ENCODE results near the gene LINC01488.

LINC01488 gene

GRCh38 chr11:69463995-69464960 lies 17.2 kb upstream of the LINC01488 start:
- no peak for DNase-seq (ENCODE audit: low read depth in 2 of 2)

- DNase-seq (ENCODE audit: low read depth in 2 of 2): no peak
These were observed 16.0 kb upstream of the LINC01488 start for GRCh38 chr11:69465236-69466000.

GRCh38 chr11:69466039-69466438 lies 15.4 kb upstream of the LINC01488 start:
- DNase-seq (ENCODE audit: low read depth in 2 of 2): no peak

- no peak for DNase-seq (ENCODE audit: low read depth in 2 of 2)
These were observed 14.3 kb upstream of the LINC01488 start for GRCh38 chr11:69467196-69467595.

GRCh38 chr11:69467646-69468045 lies 13.8 kb upstream of the LINC01488 start:
- DNase-seq (ENCODE audit: low read depth in 2 of 2): no peak

DNA sequence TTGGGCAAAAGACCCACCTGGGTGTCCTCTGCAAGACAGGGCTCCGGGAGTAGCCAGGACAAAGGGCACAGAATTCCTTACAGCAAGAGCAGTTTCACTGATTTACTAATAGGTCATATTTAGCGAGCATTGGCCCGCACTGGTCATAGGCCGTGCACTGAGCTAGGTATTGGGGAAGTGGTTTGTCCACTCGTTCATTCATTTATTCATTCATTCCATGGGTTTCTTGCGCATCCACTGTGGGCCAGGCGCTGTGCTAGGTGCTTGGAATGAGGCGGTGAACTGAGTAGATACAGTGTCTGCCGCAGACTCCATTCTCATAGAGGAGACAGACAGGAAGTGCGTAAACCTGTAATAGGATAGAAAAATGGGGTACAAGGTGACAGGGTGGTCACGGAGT lies 13.2 kb upstream of the LINC01488 start:
- DNase-seq (ENCODE audit: low read depth in 2 of 2): no peak

GRCh38 chr11:69468911-69469885 lies 12.3 kb upstream of the LINC01488 start:
- DNase-seq (ENCODE audit: low read depth in 2 of 2): no peak

DNA sequence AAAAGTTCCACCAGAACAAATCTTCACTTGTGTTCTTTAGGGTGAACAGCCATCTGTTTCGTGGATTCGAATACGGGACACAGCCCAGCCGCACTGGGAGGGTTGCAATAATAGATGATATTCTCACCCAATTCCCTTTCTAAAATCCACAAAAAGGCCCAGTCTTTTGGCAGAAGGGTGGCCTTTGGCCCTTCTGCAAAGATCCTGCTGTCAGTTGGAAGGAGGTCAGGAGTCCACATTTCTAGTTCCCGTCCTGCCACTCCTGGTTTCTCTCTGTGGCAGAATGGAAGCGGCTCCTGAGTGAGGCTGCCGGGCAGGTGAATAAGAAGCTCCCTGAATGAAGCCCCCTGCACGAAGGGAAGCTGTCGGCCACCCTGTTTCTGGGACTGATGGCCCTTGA lies 11.2 kb upstream of the LINC01488 start:
- no peak for DNase-seq (ENCODE audit: low read depth in 2 of 2)

DNA sequence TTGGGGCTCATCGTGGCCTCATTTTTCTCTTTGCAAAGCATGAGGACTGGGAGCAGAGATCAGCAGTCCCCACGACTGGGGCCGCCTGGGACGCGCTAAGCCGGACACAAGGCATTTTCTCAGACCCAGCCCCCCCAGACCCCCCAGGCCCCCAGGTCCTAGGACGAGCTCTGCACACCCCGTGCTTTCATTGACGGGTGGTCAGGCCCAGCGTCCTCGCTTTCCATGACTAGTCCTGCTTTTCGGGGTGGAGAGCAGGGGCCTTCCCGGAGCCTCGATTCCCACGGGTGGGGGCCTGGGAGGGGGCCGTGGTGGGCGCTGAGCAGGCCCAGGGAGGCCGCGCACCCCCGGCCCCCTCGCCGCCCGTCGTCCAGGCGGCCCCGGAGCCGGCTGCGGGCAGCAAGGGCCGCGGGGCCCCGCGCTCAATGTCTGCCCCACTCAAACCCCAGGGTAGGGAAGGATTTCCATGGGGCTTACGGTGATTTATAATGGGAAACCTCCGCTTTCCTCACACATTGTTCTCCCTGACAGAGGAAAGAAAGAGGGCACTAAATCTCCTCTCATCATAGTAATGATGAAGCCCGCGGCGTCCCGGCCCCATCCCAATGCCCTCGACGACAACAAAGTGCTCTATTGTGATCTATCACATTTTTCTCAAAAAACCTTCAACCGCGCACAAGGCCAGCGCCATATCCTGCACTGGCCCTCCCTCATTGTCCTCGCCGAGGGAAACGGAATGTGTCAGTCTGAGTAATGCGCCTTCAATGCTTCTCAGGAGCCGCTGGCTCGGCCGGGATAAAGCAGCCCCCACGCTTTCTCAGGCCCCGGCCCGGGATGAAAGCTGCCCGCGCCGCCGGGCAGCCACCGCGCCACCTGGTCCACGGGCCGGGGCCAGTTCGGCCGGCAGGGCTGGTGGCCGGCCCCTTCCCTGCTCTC lies 10.4 kb upstream of the LINC01488 start:
- no peak for DNase-seq (ENCODE audit: low read depth in 2 of 2)

DNA sequence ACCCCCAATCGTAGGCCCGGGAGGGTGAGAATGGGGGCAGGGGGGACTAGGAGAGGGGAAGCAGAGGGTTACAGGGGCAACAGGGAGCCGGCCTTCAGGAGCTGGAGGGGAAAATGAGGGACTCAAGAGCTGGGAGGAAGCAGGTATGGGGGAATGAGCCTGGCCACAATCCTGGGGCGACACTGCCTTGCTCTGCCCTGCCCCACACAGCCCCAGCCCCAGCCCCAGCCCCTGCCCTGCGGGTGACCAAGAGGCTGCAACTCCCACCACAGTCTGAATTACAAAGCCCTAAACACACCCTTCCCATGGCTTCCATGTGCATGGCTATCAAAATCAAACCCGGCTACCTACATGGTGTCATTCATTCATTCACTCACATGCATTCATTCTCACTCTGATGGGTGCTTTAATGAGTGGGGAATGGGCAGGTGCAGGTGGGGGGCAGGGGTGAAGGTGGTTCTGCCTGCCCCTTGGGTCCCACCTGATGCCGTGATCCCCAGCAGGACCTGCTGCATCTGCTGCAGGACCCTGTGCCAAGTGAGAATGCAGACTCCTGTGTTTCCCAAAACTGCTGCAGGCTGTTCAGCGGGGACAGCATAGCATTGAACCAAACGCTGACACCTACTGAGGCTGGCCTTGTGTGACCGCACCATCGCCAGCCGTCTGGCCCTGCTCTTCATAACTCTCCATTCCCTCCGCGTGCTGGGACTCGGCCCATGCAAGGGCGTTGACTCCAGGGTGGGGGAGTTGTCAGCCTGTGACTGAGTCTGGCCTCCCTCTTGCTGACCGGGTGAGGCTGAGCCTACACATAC lies 9.5 kb upstream of the LINC01488 start:
- DNase-seq (ENCODE audit: low read depth in 2 of 2): no peak

DNA sequence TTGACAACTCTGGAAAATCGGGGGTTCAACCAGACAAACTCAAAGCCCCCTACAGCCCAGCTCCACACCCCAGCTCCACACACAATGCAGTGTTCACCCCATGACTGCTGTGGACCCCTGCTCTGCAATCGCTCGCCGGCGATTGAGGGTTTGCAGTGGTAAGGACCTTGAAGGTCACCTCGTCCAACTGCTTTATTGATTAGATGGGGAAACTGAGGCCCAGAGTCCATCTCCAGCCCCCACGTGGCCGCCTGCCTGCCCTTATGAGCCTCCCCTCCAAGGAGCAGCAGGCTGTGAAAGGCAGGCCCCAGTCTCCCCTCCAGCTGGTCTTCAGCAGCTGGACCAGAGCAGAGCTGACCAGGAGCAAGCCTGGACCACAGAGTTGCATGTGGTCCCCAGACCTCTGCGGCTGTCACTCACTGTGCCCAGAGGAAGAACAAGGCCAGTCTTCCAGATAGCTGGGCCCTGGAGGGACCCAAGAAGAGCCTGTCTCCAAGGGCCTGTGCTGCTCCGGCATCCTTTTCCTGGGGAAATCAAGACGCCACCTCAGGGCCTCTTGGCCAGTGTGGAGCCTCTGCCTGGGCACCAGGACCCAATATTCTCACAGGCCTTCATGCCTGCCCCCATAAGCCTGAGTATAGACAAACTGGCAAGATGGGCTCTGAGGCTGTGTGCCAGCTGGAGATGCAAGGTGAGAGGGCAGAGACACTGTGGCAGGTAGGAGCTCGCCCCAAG lies 8.8 kb upstream of the LINC01488 start:
- no peak for DNase-seq (ENCODE audit: low read depth in 2 of 2)

- DNase-seq (ENCODE audit: low read depth in 2 of 2): no peak
These were observed 8.1 kb upstream of the LINC01488 start for GRCh38 chr11:69473276-69473845.

DNA sequence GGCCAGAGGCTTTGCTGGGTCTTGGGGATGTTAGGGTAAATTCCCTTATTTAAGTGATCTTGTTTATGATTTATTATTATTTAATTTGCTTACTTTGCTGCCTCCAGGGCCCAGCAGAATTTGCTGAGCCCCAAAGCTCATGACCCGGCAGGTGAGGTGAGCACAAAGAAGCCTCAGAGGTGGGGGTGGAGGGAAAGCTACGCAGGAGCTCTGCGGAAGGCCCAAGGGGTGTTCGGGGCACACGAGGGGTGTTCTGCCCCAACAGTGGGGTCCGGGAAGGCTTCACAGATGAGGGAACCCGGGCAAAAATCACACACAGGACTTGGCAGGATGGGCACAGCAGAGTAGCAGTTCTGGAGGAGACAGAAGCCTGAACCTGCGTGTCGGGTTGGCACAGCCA lies 6.7 kb upstream of the LINC01488 start:
- DNase-seq (ENCODE audit: low read depth in 2 of 2): no peak

DNA sequence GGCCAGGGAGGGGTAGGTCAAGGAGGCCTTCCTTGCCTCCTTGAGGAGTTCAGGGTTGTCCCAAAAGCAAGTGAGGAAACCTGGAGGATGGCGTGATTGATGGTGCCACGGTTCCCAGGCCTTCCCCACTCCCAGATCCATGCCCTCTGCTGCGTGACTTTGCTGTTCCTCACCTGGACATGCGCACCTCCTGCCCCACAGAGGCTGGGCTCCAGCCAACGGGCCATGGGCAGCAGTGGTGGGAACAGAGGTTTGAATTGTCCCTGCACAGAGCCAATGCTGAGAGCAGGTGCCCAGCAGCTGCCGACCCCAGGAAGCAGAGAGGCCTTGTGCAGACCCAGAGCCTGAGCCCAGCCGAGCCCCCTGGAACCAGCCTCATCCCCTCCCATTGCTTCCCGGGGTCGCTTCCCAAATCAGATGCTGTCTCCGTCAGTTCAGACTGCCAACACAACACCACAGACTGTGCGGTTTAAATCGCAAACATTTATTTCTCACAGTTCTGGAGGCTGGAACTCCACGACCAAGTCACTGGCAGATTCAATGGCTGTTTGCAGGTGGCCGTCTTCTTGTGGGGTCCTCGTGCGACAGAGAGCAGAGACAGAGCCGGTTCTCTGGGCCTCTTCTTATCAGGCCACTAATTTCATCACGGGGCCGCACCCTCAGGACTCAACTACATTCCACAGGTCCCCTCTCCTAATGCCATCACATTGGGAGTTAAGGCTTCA lies 6.2 kb upstream of the LINC01488 start:
- DNase-seq (ENCODE audit: low read depth in 2 of 2): no peak

- DNase-seq (ENCODE audit: low read depth in 2 of 2): no peak
These were observed 5.5 kb upstream of the LINC01488 start for GRCh38 chr11:69475866-69476471.

DNA sequence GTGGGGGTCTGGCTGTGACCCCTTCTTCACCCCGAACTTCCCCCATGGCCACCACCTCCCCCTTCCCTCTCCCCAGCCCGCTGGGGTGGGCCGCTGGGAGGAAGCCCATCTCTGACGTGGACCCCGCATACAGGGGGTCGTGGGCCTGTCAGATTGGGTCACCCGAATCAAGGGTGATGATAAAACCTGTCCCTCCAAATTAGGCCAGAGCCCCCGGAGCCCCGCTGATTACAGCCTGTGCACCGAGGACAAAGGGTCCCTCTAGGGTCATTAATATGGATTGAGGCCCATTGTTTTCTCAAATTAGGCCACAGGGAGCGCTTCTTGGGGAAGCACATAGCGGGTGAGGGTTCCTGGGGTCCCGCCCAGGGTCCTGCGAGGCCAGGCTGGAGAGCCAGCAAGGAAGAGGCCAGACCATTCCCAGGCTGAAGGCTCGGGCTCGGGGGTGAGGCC lies 4.9 kb upstream of the LINC01488 start:
- no peak for DNase-seq (ENCODE audit: low read depth in 2 of 2)

DNA sequence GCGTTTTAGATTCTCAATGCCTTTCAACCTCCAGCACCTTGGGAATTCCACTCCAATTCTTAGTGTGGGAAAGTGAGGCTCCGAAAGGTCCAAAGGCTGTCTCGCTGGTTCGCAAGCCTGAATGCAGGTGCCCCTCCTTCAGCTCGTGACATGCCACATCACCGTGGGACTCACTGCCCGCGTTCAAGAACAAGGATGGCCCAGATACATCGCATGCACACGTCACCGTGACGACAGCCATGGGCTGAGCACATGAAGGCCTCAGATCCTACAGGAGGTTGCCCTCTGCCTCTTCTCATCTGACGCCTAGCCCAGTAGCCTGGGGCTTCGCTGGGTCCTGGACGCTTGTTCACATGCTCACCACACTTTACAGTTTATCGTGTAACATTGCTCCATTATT lies 4.4 kb upstream of the LINC01488 start:
- no peak for DNase-seq (ENCODE audit: low read depth in 2 of 2)

All from activated CD4-positive, alpha-beta T cell treated with anti-CD3 and anti-CD28 coated beads for 24 hours (primary cell).